ENCODE measurements around the gene COL27A1.

- TF ChIP-seq ZNF274 (IDR thresholded peaks at IDR 0.05; ENCODE audit: low read depth, low read length) (no peak), SUZ12 (IDR thresholded peaks at IDR 0.05; ENCODE audit: extremely low read depth, insufficient read depth, insufficient read length) (no peak), YY1 (IDR thresholded peaks at IDR 0.05; ENCODE audit: insufficient read depth, insufficient read length) (no peak)
These were observed 68.4 kb downstream of the COL27A1 start for GRCh38 chr9:114223564-114224246.

Data from NT2/D1 (cell line).